DOHH2 (cell line): ENCODE measurements around the gene MYBPHL.

ENCODE experiments used
- H3F3A ChIP-seq: fragments of 200-600 bp; sonication (generic), shearing (Covaris generic); 2 replicates; pipeline ENCODE4 v1.6.0; 2016; ENCODE audit warnings: antibody characterized with exemption, mild to moderate bottlenecking; ENCODE audit not compliant: control insufficient read depth, insufficient read depth
- H3K27ac ChIP-seq: fragments of 200-600 bp; sonication (generic); 2 replicates; pipeline ENCODE4 v1.5.1; 2014; ENCODE audit warnings: low read depth, mild to moderate bottlenecking, low read length, moderate library complexity
- H3K27me3 ChIP-seq: fragments of 200-600 bp; sonication (generic); 2 replicates; pipeline ENCODE4 v1.6.1; 2014; ENCODE audit warnings: mild to moderate bottlenecking, low read length, mixed read lengths; ENCODE audit not compliant: control insufficient read depth
- H3K36me3 ChIP-seq: fragments of 200-600 bp; sonication (generic); 2 replicates; pipeline ENCODE4 v1.6.1; 2014; ENCODE audit warnings: mild to moderate bottlenecking, low read length, moderate library complexity, mixed read lengths; ENCODE audit not compliant: control insufficient read depth
- H3K4me1 ChIP-seq: fragments of 200-600 bp; sonication (generic); 2 replicates; pipeline ENCODE4 v1.6.1; 2014; ENCODE audit warnings: mild to moderate bottlenecking, low read length, mixed read lengths; ENCODE audit not compliant: control insufficient read depth
- H3K4me2 ChIP-seq: fragments of 200-600 bp; sonication (generic); 2 replicates; pipeline ENCODE4 v1.6.0; 2014; ENCODE audit warnings: mild to moderate bottlenecking, low read length, moderate library complexity
- H3K4me3 ChIP-seq: fragments of 200-600 bp; sonication (generic); 2 replicates; pipeline ENCODE4 v1.5.1; 2014; ENCODE audit warnings: mild to moderate bottlenecking, low read length, mixed read lengths
- H3K79me2 ChIP-seq: fragments of 200-600 bp; sonication (generic); 2 replicates; pipeline ENCODE4 v1.6.1; 2014; ENCODE audit warnings: mild to moderate bottlenecking, low read length, mixed read lengths; ENCODE audit not compliant: control insufficient read depth
- H3K9me2 ChIP-seq: fragments of 200-600 bp; sonication (generic); replicated peaks from 2 replicates; pipeline ENCODE4 v1.6.1; 2014; ENCODE audit warnings: mild to moderate bottlenecking, low read length, mixed read lengths; ENCODE audit not compliant: control insufficient read depth
- H3K9me3 ChIP-seq: fragments of 200-600 bp; sonication (generic); 2 replicates; pipeline ENCODE4 v1.6.1; 2014; ENCODE audit warnings: antibody characterized with exemption, low read length, mixed read lengths; ENCODE audit not compliant: control insufficient read depth, insufficient read depth
- H4K20me1 ChIP-seq: fragments of 200-600 bp; sonication (generic); 2 replicates; pipeline ENCODE4 v1.6.0; 2014; ENCODE audit warnings: low read depth, mild to moderate bottlenecking, antibody characterized with exemption, low read length, moderate library complexity; ENCODE audit not compliant: control insufficient read depth, insufficient read depth
- CTCF ChIP-seq: fragments of 200-600 bp; sonication (generic); IDR thresholded peaks from one replicate; pipeline ENCODE4 v1.5.1; 2014; ENCODE audit warnings: antibody characterized with exemption, mild to moderate bottlenecking, low read depth, low read length; ENCODE audit not compliant: poor library complexity, severe bottlenecking
- EZH2phosphoT487 ChIP-seq: fragments of 200-600 bp; sonication (generic); IDR thresholded peaks from 2 replicates; pipeline ENCODE4 v1.6.1; 2017; ENCODE audit warnings: borderline replicate concordance, mild to moderate bottlenecking, antibody characterized with exemption, low read length, moderate library complexity, mixed read lengths

Gene MYBPHL

GRCh38 chr1:109293026-109293425, 13.8 kb downstream of the MYBPHL start:
- no peaks in the 10 kb centered on the region for H4K20me1 ChIP-seq
- no peaks in the 10 kb centered on the region for H3K36me3 ChIP-seq
- TF ChIP-seq CTCF, result no peak
- no peak for TF ChIP-seq EZH2phosphoT487
- no peaks in the 10 kb centered on the region for H3K79me2 ChIP-seq
- H3K4me3 ChIP-seq, result no peak overlapping the region
- H3K27me3 ChIP-seq, result no peaks in the 10 kb centered on the region
- H3K4me2 ChIP-seq, result no peak overlapping the region
- peaks cover 34% of the 10 kb centered on the region for H3K4me1 ChIP-seq
- H3K9me2 ChIP-seq, result no peaks in the 10 kb centered on the region
- no peaks in the 10 kb centered on the region for H3K9me3 ChIP-seq
- no peak overlapping the region for H3K27ac ChIP-seq
- H3F3A ChIP-seq, result no peaks in the 10 kb centered on the region; the same call in 1 of the 2 replicates

GRCh38 chr1:109292364-109292763, 14.4 kb downstream of the MYBPHL start:
- Histone ChIP-seq H3K4me3 (no peak overlapping the region), H3K27me3 (no peaks in the 10 kb centered on the region), H3K4me2 (no peak overlapping the region), H3K27ac (no peak overlapping the region), H3K79me2 (no peaks in the 10 kb centered on the region), H4K20me1 (no peaks in the 10 kb centered on the region), H3K9me2 (no peaks in the 10 kb centered on the region), H3K9me3 (no peaks in the 10 kb centered on the region), H3K36me3 (no peaks in the 10 kb centered on the region), H3K4me1 (peaks cover 34% of the 10 kb centered on the region), H3F3A (no peaks in the 10 kb centered on the region; the same call in 1 of the 2 replicates)
- TF ChIP-seq CTCF (no peak), EZH2phosphoT487 (no peak)

GRCh38 chr1:109290998-109291397, 15.8 kb downstream of the MYBPHL start:
- H3K4me3 ChIP-seq, result no peak overlapping the region
- TF ChIP-seq EZH2phosphoT487 (no peak), CTCF (no peak)
- peaks cover 34% of the 10 kb centered on the region for H3K4me1 ChIP-seq
- no peak overlapping the region for H3K4me2 ChIP-seq
- H4K20me1 ChIP-seq, result no peaks in the 10 kb centered on the region
- H3K27ac ChIP-seq, result no peak overlapping the region
- no peaks in the 10 kb centered on the region for H3K27me3 ChIP-seq
- no peaks in the 10 kb centered on the region for H3K9me3 ChIP-seq
- no peaks in the 10 kb centered on the region for H3K9me2 ChIP-seq
- H3K79me2 ChIP-seq, result no peaks in the 10 kb centered on the region
- no peaks in the 10 kb centered on the region; the same call in 1 of the 2 replicates for H3F3A ChIP-seq
- no peaks in the 10 kb centered on the region for H3K36me3 ChIP-seq
